Esophagus (tissue), 2 donors: ENCODE data around the gene GFOD1. TPM values are rescaled to one million over a fixed set of nuclear protein-coding genes. Genes with fewer than 3 reads are reported as not detected.

ENCODE experiments used
- H3K27ac ChIP-seq, 2 donors: one replicate each; pipeline ENCODE4 v1.5.1; 2013; ENCODE audit warnings: low read depth in 2 of 2, mild to moderate bottlenecking in 2 of 2, inconsistent platforms in 1 of 2, low read length in 1 of 2, moderate library complexity in 1 of 2
- H3K27me3 ChIP-seq, 2 donors: one replicate each; pipeline ENCODE4 v1.6.1; 2013; ENCODE audit warnings: low read length in 2 of 2, control low read depth in 1 of 2, mild to moderate bottlenecking in 1 of 2; ENCODE audit not compliant: insufficient read depth in 2 of 2, control insufficient read depth in 1 of 2
- H3K36me3 ChIP-seq, 2 donors: one replicate each; pipeline ENCODE4 v1.6.1; 2013; ENCODE audit warnings: low read length in 1 of 2; ENCODE audit not compliant: control insufficient read depth in 2 of 2, insufficient read depth in 2 of 2
- H3K4me1 ChIP-seq, 2 donors: one replicate each; pipeline ENCODE4 v1.6.1; 2013; ENCODE audit warnings: low read length in 1 of 2; ENCODE audit not compliant: control insufficient read depth in 2 of 2, insufficient read depth in 2 of 2
- H3K4me3 ChIP-seq, 2 donors: one replicate each; pipeline ENCODE4 v1.5.1; 2013; ENCODE audit warnings: low read length in 2 of 2, mild to moderate bottlenecking in 2 of 2, low read depth in 1 of 2, moderate library complexity in 1 of 2
- H3K9me3 ChIP-seq, 2 donors: one replicate each; pipeline ENCODE4 v1.6.1; 2013; ENCODE audit warnings: mild to moderate bottlenecking in 2 of 2, low read depth in 1 of 2, low read length in 1 of 2, moderate library complexity in 1 of 2; ENCODE audit not compliant: control insufficient read depth in 2 of 2, insufficient read depth in 1 of 2
- WGBS, 2 donors: extraction: QIAGEN DNeasy Blood & Tissue Kit; methylation state at CpG; one replicate each; pipeline ENCODE4 v1.1.7; 2013; 5-methylcytosine and 5-hydroxymethylcytosine counted together
- polyA plus RNA-seq, 2 donors: library from polyadenylated mRNA; stranded (reverse); fragments of 200-250 nt; gene quantifications; one replicate each; pipeline ENCODE4 v1.2.3, GENCODE V29; 2013
- donor health status: healthy with polysubstance abuse.
- donor health status: Bipolar disorder and iron deficiency.

Gene GFOD1
- polyA plus RNA-seq, 2 donors: 4.2 to 6.8 TPM

- Histone ChIP-seq H3K27me3 (no peaks in the 10 kb centered on the region), H3K4me1 (peaks cover 7 to 12% of the 10 kb centered on the region in 2 donors), H3K27ac (peak overlapping the region in 1 of 2 donors; percentile 46), H3K9me3 (no peaks in the 10 kb centered on the region), H3K4me3 (no peak overlapping the region), H3K36me3 (no peaks in the 10 kb centered on the region)
- WGBS, 2 donors: 51% methylated on average over 3 of the region's 3 CpGs
Measured at GRCh38 chr6:13425270-13425873, 62.0 kb downstream of the GFOD1 start.

GRCh38 chr6:13423252-13423651 is 64.1 kb downstream of the GFOD1 start:
- no peak overlapping the region for H3K4me3 ChIP-seq
- peak overlapping the region; percentile 2 to 36 for H3K27ac ChIP-seq
- 77 to 95% methylated on average over 6 of the region's 6 CpGs for WGBS, 2 donors
- H3K36me3 ChIP-seq: no peaks in the 10 kb centered on the region
- H3K4me1 ChIP-seq: peaks cover 7 to 17% of the 10 kb centered on the region in 2 donors
- H3K9me3 ChIP-seq: no peaks in the 10 kb centered on the region
- no peaks in the 10 kb centered on the region for H3K27me3 ChIP-seq

- no peak overlapping the region for H3K4me3 ChIP-seq
- H3K27me3 ChIP-seq: no peaks in the 10 kb centered on the region
- peaks cover 7 to 17% of the 10 kb centered on the region in 2 donors for H3K4me1 ChIP-seq
- H3K9me3 ChIP-seq: no peaks in the 10 kb centered on the region
- peak overlapping the region; percentile 40 to 62 for H3K27ac ChIP-seq
- H3K36me3 ChIP-seq: no peaks in the 10 kb centered on the region
- 56 to 62% methylated on average over 5 of the region's 5 CpGs for WGBS, 2 donors
Measured at GRCh38 chr6:13422681-13423221, 64.6 kb downstream of the GFOD1 start.

GRCh38 chr6:13421425-13422059 is 65.9 kb downstream of the GFOD1 start:
- Histone ChIP-seq H3K4me3 (no peak overlapping the region), H3K36me3 (no peaks in the 10 kb centered on the region), H3K4me1 (peaks cover 7 to 16% of the 10 kb centered on the region in 2 donors), H3K9me3 (no peaks in the 10 kb centered on the region), H3K27ac (peak overlapping the region in 1 of 2 donors; percentile 40), H3K27me3 (no peaks in the 10 kb centered on the region)
- 74 to 76% methylated on average over 10 of the region's 10 CpGs for WGBS, 2 donors

- Histone ChIP-seq H3K4me1 (peaks cover 3 to 9% of the 10 kb centered on the region in 2 donors), H3K27ac (peak overlapping the region in 1 of 2 donors; percentile 50)
- 62 to 79% methylated on average over 6 of the region's 6 CpGs for WGBS, 2 donors
Measured at GRCh38 chr6:13420269-13420668, 67.1 kb downstream of the GFOD1 start.

GRCh38 chr6:13419422-13420195 is 67.8 kb downstream of the GFOD1 start:
- Histone ChIP-seq H3K36me3 (no peaks in the 10 kb centered on the region), H3K9me3 (no peaks in the 10 kb centered on the region), H3K4me3 (no peak overlapping the region), H3K27ac (peak overlapping the region; percentile 9 to 15), H3K4me1 (peaks cover 3 to 9% of the 10 kb centered on the region in 2 donors), H3K27me3 (no peaks in the 10 kb centered on the region)
- WGBS, 2 donors: 84% methylated on average over 26 of the region's 26 CpGs

More at GRCh38 chr6:13420269-13420668, 67.1 kb downstream of the GFOD1 start:
- H3K27me3 ChIP-seq: no peaks in the 10 kb centered on the region
- H3K4me3 ChIP-seq: no peak overlapping the region
- no peaks in the 10 kb centered on the region for H3K36me3 ChIP-seq
- H3K9me3 ChIP-seq: no peaks in the 10 kb centered on the region

GRCh38 chr6:13418844-13419243 is 68.6 kb downstream of the GFOD1 start:
- 75 to 76% methylated on average over 5 of the region's 5 CpGs for WGBS, 2 donors
- Histone ChIP-seq H3K27ac (peak overlapping the region; percentile 14 to 24), H3K27me3 (no peaks in the 10 kb centered on the region), H3K9me3 (no peaks in the 10 kb centered on the region), H3K4me3 (no peak overlapping the region), H3K4me1 (peaks cover 3 to 9% of the 10 kb centered on the region in 2 donors), H3K36me3 (no peaks in the 10 kb centered on the region)

GRCh38 chr6:13417954-13418353 is 69.4 kb downstream of the GFOD1 start:
- Histone ChIP-seq H3K36me3 (no peaks in the 10 kb centered on the region), H3K9me3 (no peaks in the 10 kb centered on the region), H3K4me3 (no peak overlapping the region), H3K27me3 (no peaks in the 10 kb centered on the region), H3K27ac (no peak overlapping the region), H3K4me1 (peaks cover 0 to 7% of the 10 kb centered on the region in 2 donors)
- WGBS, 2 donors: 74 to 79% methylated on average over 2 of the region's 2 CpGs

GRCh38 chr6:13417431-13417830 is 70.0 kb downstream of the GFOD1 start:
- Histone ChIP-seq H3K36me3 (no peaks in the 10 kb centered on the region), H3K9me3 (no peaks in the 10 kb centered on the region), H3K4me1 (peaks cover 0 to 11% of the 10 kb centered on the region in 2 donors), H3K27me3 (no peaks in the 10 kb centered on the region), H3K4me3 (no peak overlapping the region), H3K27ac (no peak overlapping the region)
- WGBS, 2 donors: 72 to 81% methylated on average over 6 of the region's 6 CpGs
